Testis (tissue), 3 donors: ENCODE results near the gene SMIM1. TPM values are rescaled to one million over a fixed set of nuclear protein-coding genes. Genes with fewer than 3 reads are reported as not detected.

ENCODE experiments used
- DNase-seq: peaks from one replicate; pipeline ENCODE4 v3.0.0-alpha.2; 2019
- H3K27ac ChIP-seq, 2 donors: fragments of 200-600 bp; sonication (generic); one replicate each; pipeline ENCODE4 v1.5.1; 2019
- H3K27me3 ChIP-seq: fragments of 200-600 bp; sonication (generic); one replicate; pipeline ENCODE4 v1.5.1; 2019
- H3K36me3 ChIP-seq: fragments of 200-600 bp; sonication (generic); one replicate; pipeline ENCODE4 v1.5.1; 2017; ENCODE audit warnings: low read depth; ENCODE audit errors: missing control alignments
- H3K4me1 ChIP-seq: fragments of 200-600 bp; sonication (generic); one replicate; pipeline ENCODE4 v1.5.1; 2019
- H3K4me3 ChIP-seq, 2 donors: fragments of 200-600 bp; sonication (generic); one replicate each; pipeline ENCODE4 v1.5.1; 2017 to 2019
- H3K9me3 ChIP-seq: fragments of 200-600 bp; sonication (generic); one replicate; pipeline ENCODE4 v1.5.1; 2017
- CTCF ChIP-seq, 3 experiments: fragments of 450-650 bp in 2 of 3; fragments of 200-600 bp in 1 of 3; sonication (generic) in 1 of 3; IDR thresholded peaks; one replicate each; pipeline ENCODE4 v1.5.1; 2016 to 2019; ENCODE audit warnings: antibody characterized with exemption in 3 of 3, mild to moderate bottlenecking in 2 of 3, moderate library complexity in 1 of 3
- POLR2A ChIP-seq: fragments of 450-650 bp; IDR thresholded peaks from one replicate; pipeline ENCODE4 v1.6.1; 2017; ENCODE audit warnings: antibody characterized with exemption, mild to moderate bottlenecking, moderate library complexity
- WGBS, 2 donors: methylation state at CpG; one replicate each; pipeline ENCODE4 v1.1.5; 2018; 5-methylcytosine and 5-hydroxymethylcytosine counted together
- intact Hi-C: fragments of 100-400 bp; cut with DNase I; formaldehyde crosslinking; loops from one replicate; pipeline ENCODE4 v1.15.1; 2023; ENCODE audit warnings: low total_unique reads
- polyA plus RNA-seq: library from polyadenylated mRNA; stranded (reverse); fragments of 350-450 nt; fragmentation: Illumina TruSeq; extraction: RNeasy Lipid Tissue Mini Kit (QIAGEN cat#74804); gene quantifications from one replicate; pipeline ENCODE4 v1.2.3, GENCODE V29; 2014; ENCODE audit warnings: low read depth, low replicate concordance; ENCODE audit not compliant: insufficient read depth
- total RNA-seq, 2 donors: library from RNA; depleted of rRNA; stranded (reverse); fragments of >200 nt; gene quantifications; one replicate each; pipeline ENCODE4 v1.2.3, GENCODE V29; 2016

The SMIM1 gene
- total and polyA plus RNA-seq, 3 donors from 2014 or later: 92.9 to 213 (median 205) TPM

- Histone ChIP-seq H3K4me3 (no peak overlapping the region), H3K4me1 (peaks cover 21% of the 10 kb centered on the region), H3K36me3 (no peaks in the 10 kb centered on the region), H3K27me3 (no peaks in the 10 kb centered on the region), H3K27ac (no peak overlapping the region), H3K9me3 (no peaks in the 10 kb centered on the region)
- no peak for DNase-seq
- 85 to 93% methylated on average over 10 to 24 of the region's 24 CpGs for WGBS, 2 donors
- TF ChIP-seq POLR2A: no peak
- intact Hi-C loops: no loop called here
Observed at GRCh38 chr1:3742439-3743298, 29.9 kb upstream of the SMIM1 start.

GRCh38 chr1:3743421-3743820 lies 29.1 kb upstream of the SMIM1 start:
- no peak overlapping the region for H3K27ac ChIP-seq
- no peak for DNase-seq
- no peaks in the 10 kb centered on the region for H3K9me3 ChIP-seq
- H3K4me1 ChIP-seq: peaks cover 28% of the 10 kb centered on the region
- TF ChIP-seq CTCF (IDR thresholded peaks at IDR 0.05) (no peak), POLR2A (no peak)
- H3K36me3 ChIP-seq: no peaks in the 10 kb centered on the region
- H3K27me3 ChIP-seq: no peaks in the 10 kb centered on the region
- intact Hi-C loops: no loop called here
- H3K4me3 ChIP-seq: no peak overlapping the region
- 76% methylated on average over 4 of the region's 4 CpGs for WGBS, 2 donors

GRCh38 chr1:3743826-3744225 lies 28.7 kb upstream of the SMIM1 start:
- intact Hi-C loops: no loop called here

GRCh38 chr1:3744646-3745045 lies 27.9 kb upstream of the SMIM1 start:
- DNase-seq: no peak
- Histone ChIP-seq H3K9me3 (no peaks in the 10 kb centered on the region), H3K4me1 (peaks cover 32% of the 10 kb centered on the region), H3K27ac (no peak overlapping the region), H3K4me3 (no peak overlapping the region), H3K27me3 (no peaks in the 10 kb centered on the region), H3K36me3 (no peaks in the 10 kb centered on the region)
- WGBS, 2 donors: 96 to 100% methylated on average over 2 to 10 of the region's 10 CpGs
- intact Hi-C loops: no loop called here
- TF ChIP-seq CTCF (IDR thresholded peaks at IDR 0.05) (no peak), POLR2A (no peak)

More at GRCh38 chr1:3743826-3744225, 28.7 kb upstream of the SMIM1 start:
- no peak overlapping the region for H3K4me3 ChIP-seq
- no peaks in the 10 kb centered on the region for H3K9me3 ChIP-seq
- WGBS, 2 donors: 95% methylated on average over 12 of the region's 12 CpGs
- no peaks in the 10 kb centered on the region for H3K36me3 ChIP-seq
- peaks cover 32% of the 10 kb centered on the region for H3K4me1 ChIP-seq
- TF ChIP-seq CTCF (IDR thresholded peaks at IDR 0.05) (no peak), POLR2A (no peak)
- no peak overlapping the region for H3K27ac ChIP-seq
- H3K27me3 ChIP-seq: no peaks in the 10 kb centered on the region
- DNase-seq: no peak

GRCh38 chr1:3745071-3745470 lies 27.5 kb upstream of the SMIM1 start:
- H3K36me3 ChIP-seq: no peaks in the 10 kb centered on the region

More at GRCh38 chr1:3745071-3745470, 27.5 kb upstream of the SMIM1 start:
- Histone ChIP-seq H3K4me3 (no peak overlapping the region), H3K9me3 (no peaks in the 10 kb centered on the region), H3K27ac (no peak overlapping the region), H3K27me3 (no peaks in the 10 kb centered on the region), H3K4me1 (peaks cover 32% of the 10 kb centered on the region)
- no peak for TF ChIP-seq CTCF (IDR thresholded peaks at IDR 0.05)
- TF ChIP-seq POLR2A: no peak
- DNase-seq: no peak
- intact Hi-C loops: no loop called here
- 90 to 91% methylated on average over 12 of the region's 12 CpGs for WGBS, 2 donors
